ENCODE measurements around the gene ZFP1.

GRCh38 chr16:75217389-75217851 is 69.1 kb downstream of the ZFP1 start:
- TF ChIP-seq CTCF (IDR thresholded peaks at IDR 0.05), result no peak
- TF ChIP-seq POLR2A (IDR thresholded peaks at IDR 0.05), result no peak

All from vagina (tissue), 2 donors.